ENCODE results near the gene SESN1. TPM values are rescaled to one million over a fixed set of nuclear protein-coding genes. Genes with fewer than 3 reads are reported as not detected.

The SESN1 gene
- total RNA-seq, 4 donors from 2014 or later, result 10.4 to 55.9 (median 21.7) TPM

- TF ChIP-seq POLR2A (IDR thresholded peaks at IDR 0.05), result no peak
- TF ChIP-seq, protein P1, sequence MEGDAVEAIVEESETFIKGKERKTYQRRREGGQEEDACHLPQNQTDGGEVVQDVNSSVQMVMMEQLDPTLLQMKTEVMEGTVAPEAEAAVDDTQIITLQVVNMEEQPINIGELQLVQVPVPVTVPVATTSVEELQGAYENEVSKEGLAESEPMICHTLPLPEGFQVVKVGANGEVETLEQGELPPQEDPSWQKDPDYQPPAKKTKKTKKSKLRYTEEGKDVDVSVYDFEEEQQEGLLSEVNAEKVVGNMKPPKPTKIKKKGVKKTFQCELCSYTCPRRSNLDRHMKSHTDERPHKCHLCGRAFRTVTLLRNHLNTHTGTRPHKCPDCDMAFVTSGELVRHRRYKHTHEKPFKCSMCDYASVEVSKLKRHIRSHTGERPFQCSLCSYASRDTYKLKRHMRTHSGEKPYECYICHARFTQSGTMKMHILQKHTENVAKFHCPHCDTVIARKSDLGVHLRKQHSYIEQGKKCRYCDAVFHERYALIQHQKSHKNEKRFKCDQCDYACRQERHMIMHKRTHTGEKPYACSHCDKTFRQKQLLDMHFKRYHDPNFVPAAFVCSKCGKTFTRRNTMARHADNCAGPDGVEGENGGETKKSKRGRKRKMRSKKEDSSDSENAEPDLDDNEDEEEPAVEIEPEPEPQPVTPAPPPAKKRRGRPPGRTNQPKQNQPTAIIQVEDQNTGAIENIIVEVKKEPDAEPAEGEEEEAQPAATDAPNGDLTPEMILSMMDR (IDR thresholded peaks at IDR 0.05), result no peak
- H3K4me1 ChIP-seq, result peaks cover 0 to 3% (median 0%) of the 10 kb centered on the region in 3 donors
- H3K4me3 ChIP-seq, result no peak overlapping the region
- intact Hi-C loops (cut with DNase I), result no loop called here
- H3K27ac ChIP-seq, result no peak overlapping the region
- no peaks in the 10 kb centered on the region for H3K27me3 ChIP-seq
- H3K36me3 ChIP-seq, result no peaks in the 10 kb centered on the region
- DNase-seq, result no peak
- 90 to 95% methylated on average over 2 of the region's 2 CpGs for WGBS, 2 donors
- H3K9me3 ChIP-seq, result no peaks in the 10 kb centered on the region
Measured at GRCh38 chr6:109024368-109024767, 70.3 kb downstream of the SESN1 start.

- Histone ChIP-seq H3K4me3 (no peak overlapping the region), H3K27me3 (no peaks in the 10 kb centered on the region), H3K36me3 (no peaks in the 10 kb centered on the region), H3K4me1 (peaks cover 0 to 3% (median 0%) of the 10 kb centered on the region in 3 donors), H3K9me3 (no peaks in the 10 kb centered on the region), H3K27ac (no peak overlapping the region)
- intact Hi-C loops (cut with DNase I), result no loop called here
- no peak for TF ChIP-seq POLR2A (IDR thresholded peaks at IDR 0.05)
- TF ChIP-seq, protein P1 (IDR thresholded peaks at IDR 0.05), result no peak
- no peak for DNase-seq
Measured at GRCh38 chr6:109023356-109023925, 71.2 kb downstream of the SESN1 start.

- Histone ChIP-seq H3K36me3 (no peaks in the 10 kb centered on the region), H3K27ac (no peak overlapping the region), H3K4me3 (no peak overlapping the region), H3K4me1 (peaks cover 0 to 3% (median 0%) of the 10 kb centered on the region in 3 donors), H3K27me3 (no peaks in the 10 kb centered on the region), H3K9me3 (no peaks in the 10 kb centered on the region)
- intact Hi-C loops (cut with DNase I), result no loop called here
- DNase-seq, result no peak
- no peak for TF ChIP-seq POLR2A (IDR thresholded peaks at IDR 0.05)
- TF ChIP-seq, protein P1 (IDR thresholded peaks at IDR 0.05), result no peak
- WGBS, 2 donors, result 79 to 100% methylated on average over 1 of the region's 1 CpG
Measured at GRCh38 chr6:109021870-109022269, 72.8 kb downstream of the SESN1 start.

DNA sequence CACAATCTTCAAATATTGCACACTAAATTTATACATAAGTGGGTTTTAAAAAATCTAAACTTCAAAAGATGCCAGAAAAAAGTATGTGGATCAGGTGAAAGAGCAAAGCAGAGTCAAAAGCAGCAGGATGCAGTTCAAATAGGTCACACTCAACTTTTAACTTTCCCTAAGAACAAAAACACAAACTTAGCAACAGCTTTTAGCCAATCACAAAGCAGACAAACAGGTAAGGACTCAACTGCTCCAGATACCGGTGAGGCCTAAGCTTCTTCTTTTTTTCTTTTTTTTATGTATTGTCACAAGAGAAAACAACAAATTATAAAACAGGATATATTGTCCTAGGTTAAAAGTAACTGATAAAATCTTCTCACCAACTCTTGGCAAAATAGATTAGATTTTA, 74.7 kb downstream of the SESN1 start:
- no peak overlapping the region for H3K27ac ChIP-seq
- intact Hi-C loops (cut with DNase I), result no loop called here
- peaks cover 5 to 20% (median 7%) of the 10 kb centered on the region in 3 donors for H3K4me1 ChIP-seq
- H3K36me3 ChIP-seq, result no peaks in the 10 kb centered on the region
- no peak for DNase-seq
- 27 to 50% methylated on average over 1 of the region's 1 CpG for WGBS, 2 donors
- no peaks in the 10 kb centered on the region for H3K9me3 ChIP-seq
- H3K27me3 ChIP-seq, result no peaks in the 10 kb centered on the region
- TF ChIP-seq POLR2A (IDR thresholded peaks at IDR 0.05), result no peak
- TF ChIP-seq, protein P1 (IDR thresholded peaks at IDR 0.05), result no peak
- no peak overlapping the region for H3K4me3 ChIP-seq

- DNase-seq, result no peak
- Histone ChIP-seq H3K4me1 (peaks cover 5 to 51% (median 10%) of the 10 kb centered on the region in 3 donors), H3K36me3 (no peaks in the 10 kb centered on the region), H3K9me3 (no peaks in the 10 kb centered on the region), H3K27ac (peak overlapping the region in 3 of 4 donors; percentile 5 to 57 (median 56)), H3K27me3 (no peaks in the 10 kb centered on the region), H3K4me3 (no peak overlapping the region)
- intact Hi-C loops (cut with DNase I), result no loop called here
- TF ChIP-seq POLR2A (IDR thresholded peaks at IDR 0.05), result no peak
- TF ChIP-seq, protein P1 (IDR thresholded peaks at IDR 0.05), result no peak
Measured at GRCh38 chr6:109015176-109015575, 79.5 kb downstream of the SESN1 start.
